H1 (cell line): Measurements from ENCODE around the gene FRMD4A. TPM values are rescaled to one million over a fixed set of nuclear protein-coding genes. Genes with fewer than 3 reads are reported as not detected.
"Not testable (repeated sequence)": the region's sequence is repeated elsewhere in the genome, so short reads cannot be mapped to it uniquely, and the experiment has no call there.

Source experiments
- CTCF ChIA-PET: fragments of 300-600 bp; sonication (Branson Sonifier 250); formaldehyde crosslinking; loops from one replicate; lab custom pipeline; 2021; ENCODE audit not compliant: partially characterized antibody; lab: Charles Lee
- POLR2A ChIA-PET: fragments of 300-600 bp; sonication (Branson Sonifier 250); formaldehyde crosslinking; loops from one replicate; lab custom pipeline; 2021; ENCODE audit warnings: inconsistent platforms; ENCODE audit not compliant: partially characterized antibody; lab: Charles Lee
- DNase-seq, 2 experiments: peaks; one replicate each; pipeline versions ENCODE4 v3.0.0 to v3.0.0-alpha.2; 2010 to 2022; ENCODE audit warnings: low spot score in 2 of 2, low read depth in 1 of 2, mixed read lengths in 1 of 2
- FAIRE-seq: peaks from 2 replicates; lab custom pipeline; 2011; peaks lifted over from hg19 to GRCh38; lab: Jason Lieb, UNC
- H2AFZ ChIP-seq: 2 replicates; pipeline ENCODE4 v1.8.1; 2012; ENCODE audit warnings: low read length, inconsistent platforms
- H2AK5ac ChIP-seq: 2 replicates; pipeline ENCODE4 v1.6.1; 2013; ENCODE audit warnings: low read depth, low read length
- H2BK120ac ChIP-seq: replicated peaks from 2 replicates; pipeline ENCODE3; 2013; ENCODE audit warnings: low read depth, low read length, inconsistent platforms
- H2BK12ac ChIP-seq: 2 replicates; pipeline ENCODE4 v1.6.1; 2013; ENCODE audit warnings: low read depth, low read length
- H2BK15ac ChIP-seq: 2 replicates; pipeline ENCODE4 v1.6.1; 2013; ENCODE audit warnings: low read length
- H2BK20ac ChIP-seq: 2 replicates; pipeline ENCODE4 v1.6.1; 2013; ENCODE audit warnings: low read length
- H2BK5ac ChIP-seq: 2 replicates; pipeline ENCODE4 v1.6.1; 2013; ENCODE audit warnings: low read depth, low read length
- H3K14ac ChIP-seq: 2 replicates; pipeline ENCODE4 v1.6.1; 2013; ENCODE audit warnings: inconsistent platforms; ENCODE audit not compliant: insufficient read length
- H3K18ac ChIP-seq: 2 replicates; pipeline ENCODE4 v1.6.1; 2013; ENCODE audit warnings: low read length; ENCODE audit errors: extremely low read depth
- H3K23ac ChIP-seq: 2 replicates; pipeline ENCODE4 v1.6.1; 2013; ENCODE audit warnings: inconsistent platforms; ENCODE audit not compliant: insufficient read length
- H3K23me2 ChIP-seq: 2 replicates; pipeline ENCODE4 v1.6.1; 2013; ENCODE audit warnings: low read depth, low read length
- H3K27ac ChIP-seq: 2 replicates; pipeline ENCODE4 v1.6.1; 2011; ENCODE audit warnings: low read depth, low read length, inconsistent platforms
- H3K27me3 ChIP-seq, 4 experiments: replicated peaks in 1 of 4; 1 replicate in 1 of 4; 2 replicates in 3 of 4; pipeline versions ENCODE4 v1.6.1 to v1.8.1; 2011 to 2013; ENCODE audit warnings: low read length in 3 of 4, mild to moderate bottlenecking in 3 of 4, inconsistent platforms in 2 of 4, mixed read lengths in 2 of 4, moderate library complexity in 1 of 4; ENCODE audit not compliant: control insufficient read depth in 3 of 4, insufficient read depth in 3 of 4; ENCODE audit errors: extremely low read depth in 1 of 4
- H3K36me3 ChIP-seq, 4 experiments: 2 replicates each; pipeline versions ENCODE4 v1.6.1 to v1.8.1; 2011 to 2013; ENCODE audit warnings: mild to moderate bottlenecking in 4 of 4, low read length in 3 of 4, moderate library complexity in 2 of 4, control low read depth in 1 of 4, inconsistent platforms in 1 of 4; ENCODE audit not compliant: insufficient read depth in 4 of 4, control insufficient read depth in 2 of 4
- H3K4ac ChIP-seq: replicated peaks from 2 replicates; pipeline ENCODE3; 2013; ENCODE audit warnings: low read length, low read depth, mixed read lengths, inconsistent platforms; ENCODE audit not compliant: insufficient read length
- H3K4me1 ChIP-seq, 4 experiments: replicated peaks in 1 of 4; 1 replicate in 1 of 4; 2 replicates in 3 of 4; pipeline versions ENCODE4 v1.6.1 to v1.8.1; 2011 to 2013; ENCODE audit warnings: low read length in 3 of 4, inconsistent platforms in 2 of 4, mixed read lengths in 1 of 4; ENCODE audit not compliant: insufficient read depth in 4 of 4, control insufficient read depth in 3 of 4
- H3K4me2 ChIP-seq, 2 experiments: 2 replicates each; pipeline versions ENCODE4 v1.6.1 to v1.8.1; 2011 to 2013; ENCODE audit warnings: low read depth in 2 of 2, low read length in 2 of 2, control low read depth in 1 of 2, inconsistent platforms in 1 of 2, mild to moderate bottlenecking in 1 of 2; ENCODE audit not compliant: insufficient read depth in 1 of 2
- H3K4me3 ChIP-seq, 4 experiments: fragments of 200-600, 300-600 bp in 1 of 4; sonication (generic), shearing (Covaris generic), sonication (Bioruptor Twin) in 1 of 4; 2 replicates each; pipeline versions ENCODE4 v1.5.1 to v1.8.1; 2011 to 2016; ENCODE audit warnings: low read length in 4 of 4, low read depth in 3 of 4, control low read depth in 2 of 4, inconsistent platforms in 2 of 4, mild to moderate bottlenecking in 2 of 4, mixed read lengths in 1 of 4, moderate library complexity in 1 of 4; ENCODE audit not compliant: insufficient read depth in 2 of 4; ENCODE audit errors: extremely low read depth in 1 of 4
- H3K56ac ChIP-seq: replicated peaks from 2 replicates; pipeline ENCODE3; 2013; ENCODE audit warnings: low read depth, mild to moderate bottlenecking, mixed read lengths, low read length, inconsistent platforms; ENCODE audit not compliant: insufficient read length
- H3K79me1 ChIP-seq: 2 replicates; pipeline ENCODE4 v1.6.1; 2013; ENCODE audit warnings: low read depth, low read length, control low read depth
- H3K79me2 ChIP-seq, 2 experiments: 2 replicates each; pipeline versions ENCODE4 v1.6.1 to v1.8.1; 2012 to 2013; ENCODE audit warnings: low read length in 2 of 2, mild to moderate bottlenecking in 2 of 2, inconsistent platforms in 1 of 2; ENCODE audit not compliant: insufficient read depth in 2 of 2, control insufficient read depth in 1 of 2
- H3K9ac ChIP-seq, 4 experiments: replicated peaks in 1 of 4; 1 replicate in 1 of 4; 2 replicates in 3 of 4; pipeline versions ENCODE4 v1.6.1 to v1.8.1; 2011 to 2013; ENCODE audit warnings: low read depth in 3 of 4, low read length in 3 of 4, control low read depth in 2 of 4, mild to moderate bottlenecking in 2 of 4, moderate library complexity in 2 of 4, inconsistent platforms in 1 of 4; ENCODE audit errors: extremely low read depth in 1 of 4
- H3K9me3 ChIP-seq, 2 experiments: 2 replicates each; pipeline versions ENCODE4 v1.6.1 to v1.8.1; 2012 to 2013; ENCODE audit warnings: mild to moderate bottlenecking in 2 of 2, moderate library complexity in 2 of 2, control low read depth in 1 of 2, inconsistent platforms in 1 of 2, low read depth in 1 of 2, low read length in 1 of 2, mixed read lengths in 1 of 2; ENCODE audit not compliant: insufficient read depth in 2 of 2
- H4K20me1 ChIP-seq, 2 experiments: replicated peaks in 1 of 2; 2 replicates each; pipeline versions ENCODE3 to v1.8.1; 2011 to 2013; ENCODE audit warnings: inconsistent platforms in 2 of 2, low read length in 2 of 2, mild to moderate bottlenecking in 1 of 2; ENCODE audit not compliant: insufficient read depth in 2 of 2, control insufficient read depth in 1 of 2
- H4K5ac ChIP-seq: 2 replicates; pipeline ENCODE4 v1.6.1; 2013; ENCODE audit warnings: low read length, low read depth, mixed read lengths, inconsistent platforms; ENCODE audit not compliant: insufficient read length
- H4K8ac ChIP-seq: 2 replicates; pipeline ENCODE4 v1.8.0; 2013; ENCODE audit warnings: mild to moderate bottlenecking, moderate library complexity, low read length, inconsistent platforms; ENCODE audit not compliant: insufficient read depth; ENCODE audit errors: extremely low read depth
- H4K91ac ChIP-seq: replicated peaks from 2 replicates; pipeline ENCODE3; 2013; ENCODE audit warnings: low read length, mixed read lengths, inconsistent platforms; ENCODE audit not compliant: insufficient read length
- whole genome bisulfite sequencing, 2 experiments: shearing (Covaris generic) in 1 of 2; methylation state at CpG; one replicate each; pipeline versions ENCODE4 v1.1.6 to v1.1.7; 2013 to 2015; ENCODE audit warnings: low lambda C conversion rate in 2 of 2, mixed read lengths in 2 of 2, inconsistent platforms in 1 of 2, low coverage in 1 of 2, missing lambda C conversion rate in 1 of 2; ENCODE audit not compliant: insufficient replicate concordance in 2 of 2, insufficient coverage in 1 of 2, insufficient read length in 1 of 2; ENCODE audit errors: extremely low coverage in 1 of 2, missing lambda C conversion rate in 1 of 2; 5-methylcytosine and 5-hydroxymethylcytosine counted together
- polyA plus RNA-seq, 7 experiments: library from polyadenylated mRNA; depleted of rRNA in 3 of 7; stranded (reverse) in 5 of 7; unstranded in 2 of 7; fragments of >200 nt in 5 of 7; fragments of 200-250 nt in 2 of 7; gene quantifications; 1 replicate in 5 of 7; 2 replicates in 1 of 7; 4 replicates in 1 of 7; pipeline versions ENCODE4 v1.2.1 to v1.2.3, GENCODE V29; 2011 to 2013; ENCODE audit warnings: missing spikeins in 2 of 7, mixed read lengths in 2 of 7
- total RNA-seq: library from RNA; stranded (reverse); fragmentation: NEBNext Ultra II Directional; extraction: Animal tissue kit (Norgen Biotek cat#: 25700); gene quantifications from 2 replicates; pipeline ENCODE4 v1.2.1, GENCODE V29; 2021

Gene FRMD4A
- total and polyA plus RNA-seq, 2 of the 8 experiments (the other 6 are each of a cell fraction or from before 2014, with no cell fraction given): 38.6 to 39.6 TPM

DNA sequence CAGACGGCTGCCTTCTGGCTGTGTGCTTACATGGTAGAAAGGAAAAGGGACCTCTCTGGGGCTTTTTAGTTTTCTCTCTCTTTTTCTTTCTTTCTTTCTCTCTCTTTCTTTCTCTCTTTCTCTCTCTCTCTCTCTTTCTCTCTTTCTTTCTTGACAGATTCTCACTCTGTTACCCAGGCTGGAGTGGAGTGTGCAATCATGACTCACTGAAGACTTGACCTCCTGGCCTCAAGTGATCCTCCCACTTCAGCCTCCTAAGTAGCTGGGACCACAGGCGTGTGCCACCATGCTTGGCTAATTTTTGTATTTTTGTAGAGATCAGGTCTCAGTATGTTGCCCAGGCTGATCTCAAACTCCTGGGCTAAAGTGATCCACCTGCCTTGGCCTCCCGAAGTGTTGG lies 409.6 kb downstream of the FRMD4A start:
- H3K23me2 ChIP-seq, CTCF ChIA-PET, H3K14ac ChIP-seq, H3K9me3 ChIP-seq, DNase-seq, FAIRE-seq, H3K79me2 ChIP-seq, H2BK15ac ChIP-seq, H3K56ac ChIP-seq, H2BK120ac ChIP-seq, H4K5ac ChIP-seq, H3K18ac ChIP-seq, H2AFZ ChIP-seq, H2BK20ac ChIP-seq, H4K20me1 ChIP-seq, H3K4me3 ChIP-seq, H3K9ac ChIP-seq, H3K4me1 ChIP-seq, H2AK5ac ChIP-seq, POLR2A ChIA-PET, H3K36me3 ChIP-seq, H3K79me1 ChIP-seq, H2BK5ac ChIP-seq, H4K91ac ChIP-seq, H3K27me3 ChIP-seq, H2BK12ac ChIP-seq, H4K8ac ChIP-seq, H3K23ac ChIP-seq, H3K27ac ChIP-seq, H3K4ac ChIP-seq, H3K4me2 ChIP-seq: not testable (repeated sequence)
- WGBS, 2 experiments: 72% methylated on average over 3 of the region's 3 CpGs; no CpG with 5 or more reads in 1 of the 2 experiments
